PFSK-1 (cell line): ENCODE data around the gene ACLY.

ENCODE experiments used
- FOXP2 ChIP-seq: optimal IDR thresholded peaks from 2 replicates; pipeline ENCODE3; 2011; ENCODE audit warnings: borderline replicate concordance, control low read depth, inconsistent platforms; ENCODE audit not compliant: insufficient read depth; ENCODE audit errors: extremely low read length, extremely low read depth
- POLR2AphosphoS5 ChIP-seq: IDR thresholded peaks from 2 replicates; pipeline ENCODE4 v1.6.1; 2012; ENCODE audit warnings: low read depth, mild to moderate bottlenecking, control low read depth, low read length, moderate library complexity
- SIN3A ChIP-seq: IDR thresholded peaks from 2 replicates; pipeline ENCODE4 v1.6.1; 2012; ENCODE audit warnings: mild to moderate bottlenecking, low read length, moderate library complexity, borderline replicate concordance; ENCODE audit not compliant: insufficient read depth
- TAF1 ChIP-seq: IDR thresholded peaks from 2 replicates; pipeline ENCODE4 v1.6.1; 2012; ENCODE audit warnings: low read length, control low read depth, borderline replicate concordance; ENCODE audit not compliant: insufficient read depth
- TF ChIP-seq, protein P1 (sequence below), 2 experiments: IDR thresholded peaks; 2 replicates each; pipeline versions ENCODE4 v1.6.1 to v1.8.0; 2011 to 2012; ENCODE audit warnings: low read depth in 2 of 2, low read length in 2 of 2, control low read depth in 1 of 2, inconsistent platforms in 1 of 2, mild to moderate bottlenecking in 1 of 2, moderate library complexity in 1 of 2; ENCODE audit not compliant: insufficient read depth in 1 of 2

Gene ACLY

DNA sequence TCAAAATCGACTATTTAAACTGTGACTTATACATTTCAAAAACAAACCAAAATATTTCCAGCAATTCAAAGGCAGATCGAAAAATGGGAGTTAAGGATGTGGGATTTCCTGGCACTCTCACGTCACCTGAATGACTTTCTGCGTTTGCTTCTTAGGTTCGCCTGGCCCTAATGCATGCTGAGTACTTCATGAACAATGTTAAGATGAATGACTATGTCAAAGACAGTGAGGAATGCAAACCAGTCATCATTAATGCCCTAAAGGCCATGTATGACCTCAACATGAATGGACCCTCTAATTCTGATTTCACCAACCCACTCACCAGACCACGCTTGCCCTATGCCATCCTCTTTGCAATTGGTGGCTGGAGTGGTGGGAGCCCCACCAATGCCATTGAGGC is 73.8 kb downstream of the ACLY start:
- TF ChIP-seq POLR2AphosphoS5 (no peak), SIN3A (no peak), TAF1 (no peak), FOXP2 (no peak)
- TF ChIP-seq, protein P1, sequence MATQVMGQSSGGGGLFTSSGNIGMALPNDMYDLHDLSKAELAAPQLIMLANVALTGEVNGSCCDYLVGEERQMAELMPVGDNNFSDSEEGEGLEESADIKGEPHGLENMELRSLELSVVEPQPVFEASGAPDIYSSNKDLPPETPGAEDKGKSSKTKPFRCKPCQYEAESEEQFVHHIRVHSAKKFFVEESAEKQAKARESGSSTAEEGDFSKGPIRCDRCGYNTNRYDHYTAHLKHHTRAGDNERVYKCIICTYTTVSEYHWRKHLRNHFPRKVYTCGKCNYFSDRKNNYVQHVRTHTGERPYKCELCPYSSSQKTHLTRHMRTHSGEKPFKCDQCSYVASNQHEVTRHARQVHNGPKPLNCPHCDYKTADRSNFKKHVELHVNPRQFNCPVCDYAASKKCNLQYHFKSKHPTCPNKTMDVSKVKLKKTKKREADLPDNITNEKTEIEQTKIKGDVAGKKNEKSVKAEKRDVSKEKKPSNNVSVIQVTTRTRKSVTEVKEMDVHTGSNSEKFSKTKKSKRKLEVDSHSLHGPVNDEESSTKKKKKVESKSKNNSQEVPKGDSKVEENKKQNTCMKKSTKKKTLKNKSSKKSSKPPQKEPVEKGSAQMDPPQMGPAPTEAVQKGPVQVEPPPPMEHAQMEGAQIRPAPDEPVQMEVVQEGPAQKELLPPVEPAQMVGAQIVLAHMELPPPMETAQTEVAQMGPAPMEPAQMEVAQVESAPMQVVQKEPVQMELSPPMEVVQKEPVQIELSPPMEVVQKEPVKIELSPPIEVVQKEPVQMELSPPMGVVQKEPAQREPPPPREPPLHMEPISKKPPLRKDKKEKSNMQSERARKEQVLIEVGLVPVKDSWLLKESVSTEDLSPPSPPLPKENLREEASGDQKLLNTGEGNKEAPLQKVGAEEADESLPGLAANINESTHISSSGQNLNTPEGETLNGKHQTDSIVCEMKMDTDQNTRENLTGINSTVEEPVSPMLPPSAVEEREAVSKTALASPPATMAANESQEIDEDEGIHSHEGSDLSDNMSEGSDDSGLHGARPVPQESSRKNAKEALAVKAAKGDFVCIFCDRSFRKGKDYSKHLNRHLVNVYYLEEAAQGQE (IDR thresholded peaks at IDR 0.05; ENCODE audit: insufficient read depth in 1 of 2, low read depth in 2 of 2, low read length in 2 of 2): no peak

DNA sequence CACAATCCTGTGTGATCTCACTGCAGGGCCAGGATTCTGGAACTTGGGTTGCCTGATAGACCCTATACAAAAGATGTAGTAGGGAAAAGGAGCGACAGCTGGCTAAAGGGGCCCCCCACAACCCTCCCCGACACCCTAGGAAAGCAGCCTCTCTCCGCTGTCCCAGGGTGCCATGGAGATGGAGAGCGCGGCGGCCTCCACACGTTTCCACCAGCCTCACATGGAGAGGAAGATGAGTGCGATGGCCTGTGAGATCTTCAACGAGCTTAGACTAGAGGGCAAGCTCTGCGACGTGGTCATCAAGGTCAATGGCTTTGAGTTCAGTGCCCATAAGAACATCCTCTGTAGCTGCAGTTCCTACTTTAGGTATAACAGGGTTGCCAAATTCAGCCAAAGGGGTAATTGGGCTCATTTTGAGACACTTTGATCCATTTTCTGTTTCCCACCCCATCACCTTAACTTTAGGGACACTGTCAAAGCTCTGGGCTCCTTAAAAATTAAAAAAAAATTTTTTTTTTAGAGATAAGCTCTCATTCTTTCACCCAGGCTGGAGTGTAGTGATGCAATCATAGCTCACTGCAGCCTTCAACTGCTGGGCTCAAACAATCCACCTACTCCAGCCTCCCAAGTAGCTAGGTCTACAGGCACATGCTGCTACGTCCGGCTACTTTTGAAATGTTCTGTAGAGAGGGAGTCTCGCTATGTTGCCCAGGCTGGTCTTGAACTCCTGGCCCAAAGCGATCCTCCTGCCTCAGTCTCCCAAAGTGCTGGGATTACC is 80.8 kb downstream of the ACLY start, which contains the start of gene KLHL10:
KLHL10 (plus strand) TSS at position 65 of the 778 bp plus-strand sequence; CDS start at position 173, 108 bp downstream.
- TF ChIP-seq POLR2AphosphoS5 (no peak), FOXP2 (no peak), SIN3A (no peak), TAF1 (no peak)
- TF ChIP-seq, protein P1 (IDR thresholded peaks at IDR 0.05; ENCODE audit: insufficient read depth in 1 of 2, low read depth in 2 of 2, low read length in 2 of 2): no peak

DNA sequence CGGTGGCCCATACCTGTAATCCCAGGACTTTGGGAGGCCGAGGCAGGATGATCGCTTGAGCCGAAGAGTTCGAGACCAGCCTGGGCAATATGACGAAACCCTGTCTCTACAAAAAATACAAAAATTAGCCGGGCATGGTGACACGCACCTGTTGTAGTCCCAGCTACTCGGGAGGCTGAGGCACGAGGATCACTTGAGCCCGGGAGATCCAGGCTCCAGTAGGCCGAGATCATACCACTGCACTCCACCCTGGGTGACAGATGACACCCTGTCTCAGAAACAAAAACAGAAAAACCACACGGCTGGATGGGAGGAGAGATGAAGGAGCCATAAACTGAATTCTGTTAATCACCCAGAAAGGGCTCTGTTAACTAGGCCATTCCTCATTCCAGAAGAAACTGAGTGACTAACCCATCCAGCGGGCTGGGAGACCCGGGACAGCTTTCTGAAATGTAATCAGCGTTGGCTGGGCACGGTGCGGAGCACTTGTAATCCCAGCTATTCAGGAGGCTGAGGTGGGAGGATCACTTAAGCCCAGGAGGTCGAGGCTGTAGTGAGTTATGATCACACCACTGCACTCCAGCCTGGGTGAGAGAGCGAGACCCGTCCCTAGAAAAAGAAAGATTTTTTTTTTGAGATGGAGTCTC is 82.1 kb downstream of the ACLY start:
- TF ChIP-seq SIN3A (no peak), TAF1 (no peak)

GRCh38 chr17:41835800-41836549 is 82.8 kb downstream of the ACLY start, which contains the start of gene NT5C3B:
Gene NT5C3B (minus strand): TSS chr17:41836232. CDS start chr17:41836193, 39 bp downstream.
- TF ChIP-seq, protein P1 (IDR thresholded peaks at IDR 0.05; ENCODE audit: insufficient read depth in 1 of 2, low read depth in 2 of 2, low read length in 2 of 2): no peak
- TF ChIP-seq SIN3A: 0 out of 2 replicates have a peak, but pooled peaks have one; percentile 16
- peak; percentile 67; the same call in 1 of the 2 replicates for TF ChIP-seq TAF1
- TF ChIP-seq POLR2AphosphoS5: peak; percentile 68; the same call in 1 of the 2 replicates
- TF ChIP-seq FOXP2: peak; percentile 44

- TF ChIP-seq POLR2AphosphoS5 (no peak), TAF1 (no peak), FOXP2 (no peak), SIN3A (no peak)
- TF ChIP-seq, protein P1 (IDR thresholded peaks at IDR 0.05; ENCODE audit: insufficient read depth in 1 of 2, low read depth in 2 of 2, low read length in 2 of 2): no peak
Observed at GRCh38 chr17:41835214-41835799, 83.4 kb downstream of the ACLY start.
